Muscle layer of colon (tissue), 2 donors: ENCODE measurements around the gene CALY.
A peak's percentile ranks its signal among the peaks of the same experiment; 100 is the strongest.

Experiments used
- H3K27ac ChIP-seq: one replicate; pipeline ENCODE4 v1.7.0; 2013; ENCODE audit warnings: low read depth, mild to moderate bottlenecking, low read length, moderate library complexity
- H3K27me3 ChIP-seq, 2 donors: one replicate each; pipeline ENCODE4 v1.7.0; 2013; ENCODE audit warnings: low read length in 2 of 2, mild to moderate bottlenecking in 2 of 2; ENCODE audit not compliant: insufficient read depth in 2 of 2, control insufficient read depth in 1 of 2
- H3K36me3 ChIP-seq: one replicate; pipeline ENCODE4 v1.7.0; 2013; ENCODE audit warnings: mild to moderate bottlenecking, low read length; ENCODE audit not compliant: insufficient read depth
- H3K4me1 ChIP-seq: one replicate; pipeline ENCODE4 v1.7.0; 2013; ENCODE audit warnings: mild to moderate bottlenecking, low read length; ENCODE audit not compliant: insufficient read depth
- H3K4me3 ChIP-seq, 2 donors: one replicate each; pipeline ENCODE4 v1.7.0; 2013; ENCODE audit warnings: low read length in 2 of 2, low read depth in 1 of 2, mild to moderate bottlenecking in 1 of 2, moderate library complexity in 1 of 2
- H3K9ac ChIP-seq: one replicate; pipeline ENCODE4 v1.7.0; 2013; ENCODE audit warnings: low read length
- H3K9me3 ChIP-seq: one replicate; pipeline ENCODE4 v1.7.0; 2013; ENCODE audit warnings: mild to moderate bottlenecking, low read length
- donor health status: abdominal sarcoma.
- donor health status: Adenocarcinoma of cecum.

Gene CALY, protein sequence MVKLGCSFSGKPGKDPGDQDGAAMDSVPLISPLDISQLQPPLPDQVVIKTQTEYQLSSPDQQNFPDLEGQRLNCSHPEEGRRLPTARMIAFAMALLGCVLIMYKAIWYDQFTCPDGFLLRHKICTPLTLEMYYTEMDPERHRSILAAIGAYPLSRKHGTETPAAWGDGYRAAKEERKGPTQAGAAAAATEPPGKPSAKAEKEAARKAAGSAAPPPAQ

DNA sequence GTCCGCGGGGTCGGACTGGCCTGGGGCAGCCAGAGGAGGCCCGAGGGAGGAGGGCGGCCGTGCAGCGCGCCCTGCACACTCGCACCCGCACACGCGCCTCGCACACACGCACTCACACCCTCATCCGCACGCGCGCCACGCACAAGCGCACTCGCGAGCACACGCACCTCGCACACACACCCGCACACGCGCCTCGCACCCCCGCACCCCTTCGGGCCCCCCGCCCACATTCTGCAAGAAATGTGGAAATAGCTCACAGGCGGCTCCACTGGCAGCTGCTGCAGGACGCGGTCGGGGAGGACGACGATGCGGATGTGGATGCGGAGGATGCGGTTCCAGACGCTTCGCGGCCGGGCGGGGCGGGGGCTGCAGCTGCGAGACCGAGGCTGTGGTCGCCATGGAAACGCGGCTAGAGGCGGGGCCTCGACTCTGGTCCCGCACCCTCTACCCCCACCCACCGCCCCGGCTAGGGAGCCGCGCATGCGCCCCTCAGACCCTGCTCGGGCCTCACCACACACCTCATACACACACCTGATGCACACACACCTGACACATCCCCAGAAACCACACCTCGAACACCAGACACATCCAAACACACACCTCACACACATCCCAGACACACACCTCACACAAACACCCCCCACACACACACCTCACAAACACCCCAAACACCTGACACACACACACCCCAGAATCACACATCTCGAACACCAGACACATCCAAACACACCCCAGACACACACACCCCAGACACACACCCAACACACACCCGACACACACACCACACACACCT is at the start of gene CALY:
CALY (minus strand) TSS at position 320 of the 793 bp plus-strand sequence. CDS start 7,907 bp downstream, outside the sequence.
- H3K27me3 ChIP-seq, result peaks cover 47 to 66% of the 10 kb centered on the region in 2 donors
- no peak within 1 kb of the TSS for H3K27ac ChIP-seq

DNA sequence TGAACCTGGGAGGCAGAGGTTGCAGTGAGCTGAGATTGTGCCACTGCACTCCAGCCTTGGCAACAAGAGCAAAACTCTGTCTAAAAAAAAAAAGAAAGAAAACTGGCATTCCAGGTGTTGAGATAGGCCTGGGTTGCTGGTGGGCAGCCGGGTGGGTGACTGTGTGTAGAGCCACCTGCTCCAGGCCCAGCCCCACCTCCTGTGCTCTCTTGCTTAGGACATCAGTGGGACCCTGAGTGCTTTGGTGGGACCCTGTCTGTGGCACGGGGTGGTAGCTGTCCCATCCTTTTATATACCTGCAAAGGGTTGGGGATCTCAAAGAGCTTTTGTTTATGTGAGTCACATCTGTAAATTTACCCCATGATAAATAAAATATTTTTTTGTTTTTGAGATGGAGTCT is 48.5 kb upstream of the CALY start:
- no peak overlapping the region for H3K4me3 ChIP-seq
- H3K9ac ChIP-seq, result no peak overlapping the region
- no peaks in the 10 kb centered on the region for H3K9me3 ChIP-seq
- H3K27ac ChIP-seq, result no peak overlapping the region
- no peaks in the 10 kb centered on the region for H3K36me3 ChIP-seq
- H3K27me3 ChIP-seq, result no peaks in the 10 kb centered on the region
- H3K4me1 ChIP-seq, result no peaks in the 10 kb centered on the region

More for the DNA sequence above, at the start of gene CALY:
- peak within 1 kb of the TSS in 1 of 2 donors; percentile 32 for H3K4me3 ChIP-seq
- H3K9me3 ChIP-seq, result no peaks in the 10 kb centered on the region
- no peaks in the 10 kb centered on the region for H3K36me3 ChIP-seq
- H3K9ac ChIP-seq, result no peak within 1 kb of the TSS
- peaks cover 7% of the 10 kb centered on the region for H3K4me1 ChIP-seq

DNA sequence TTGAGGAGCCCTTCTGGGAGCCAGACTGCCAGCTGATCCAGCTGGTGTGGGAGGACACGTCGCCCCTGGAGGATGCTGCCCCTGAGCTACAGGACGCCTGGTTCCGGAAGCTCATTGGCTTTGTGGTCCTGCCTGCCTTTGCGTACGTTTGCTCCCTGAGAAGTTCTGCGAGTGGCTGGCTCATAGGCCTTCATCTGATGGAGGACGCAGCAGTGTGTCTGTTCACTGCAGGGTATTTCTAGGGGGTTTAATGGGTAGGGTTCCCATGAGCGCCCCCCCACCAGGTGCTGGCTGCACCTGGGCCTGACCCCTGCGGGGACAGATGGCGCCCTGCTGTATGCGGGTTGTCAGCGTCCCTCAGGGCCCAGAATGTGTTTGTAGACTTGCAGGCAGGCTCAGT is 47.4 kb upstream of the CALY start:
- Histone ChIP-seq H3K4me3 (no peak overlapping the region), H3K27ac (no peak overlapping the region), H3K27me3 (no peaks in the 10 kb centered on the region), H3K4me1 (peaks cover 4% of the 10 kb centered on the region), H3K9ac (no peak overlapping the region), H3K9me3 (no peaks in the 10 kb centered on the region), H3K36me3 (no peaks in the 10 kb centered on the region)

DNA sequence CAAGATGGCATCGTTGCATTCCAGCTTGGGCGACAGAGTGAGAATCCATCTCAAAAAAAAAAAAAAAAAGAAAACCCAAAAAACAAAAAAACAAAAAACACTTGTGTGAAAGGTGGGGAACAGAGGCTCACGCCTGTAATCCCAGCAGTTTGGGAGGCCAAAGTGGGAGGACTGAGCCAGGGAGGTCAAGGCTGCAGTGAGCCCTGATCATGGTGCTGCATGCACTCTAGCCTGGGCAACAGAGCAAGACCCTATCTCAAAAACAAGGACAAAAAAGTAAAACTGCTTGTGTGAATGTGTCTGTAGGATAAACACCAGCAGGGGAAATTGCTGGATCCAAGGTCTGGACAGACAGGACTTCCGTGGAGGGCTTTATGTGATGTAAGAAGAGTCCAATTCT is 46.9 kb upstream of the CALY start:
- Histone ChIP-seq H3K9me3 (no peaks in the 10 kb centered on the region), H3K36me3 (no peaks in the 10 kb centered on the region), H3K9ac (no peak overlapping the region)

DNA sequence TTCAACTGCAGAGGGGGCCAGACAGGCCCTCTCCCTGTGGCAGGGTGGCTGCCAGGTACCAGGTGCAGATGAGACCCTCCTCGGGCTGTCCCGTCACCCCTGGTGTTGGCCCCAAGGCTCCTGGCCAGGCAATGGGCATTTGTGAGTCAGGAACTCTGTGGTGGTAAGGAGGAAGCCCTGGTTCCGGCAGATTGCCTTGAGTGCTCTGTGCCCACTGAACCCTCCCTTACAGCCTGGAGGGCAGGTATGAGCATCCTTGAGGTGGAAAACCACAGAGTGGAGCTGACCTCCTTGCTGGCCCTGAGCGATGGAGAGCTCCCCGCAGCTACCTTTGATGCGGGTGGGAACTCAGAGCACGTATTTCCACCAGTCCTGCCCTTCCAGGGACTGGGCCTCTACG is 44.3 kb upstream of the CALY start:
- H3K9me3 ChIP-seq, result no peaks in the 10 kb centered on the region
- H3K27ac ChIP-seq, result no peak overlapping the region
- H3K36me3 ChIP-seq, result no peaks in the 10 kb centered on the region
- no peak overlapping the region for H3K4me3 ChIP-seq
- peaks cover 11% of the 10 kb centered on the region for H3K4me1 ChIP-seq
- H3K27me3 ChIP-seq, result no peaks in the 10 kb centered on the region
- H3K9ac ChIP-seq, result no peak overlapping the region

More for the DNA sequence above, 46.9 kb upstream of the CALY start:
- H3K4me3 ChIP-seq, result no peak overlapping the region
- H3K27ac ChIP-seq, result no peak overlapping the region
- peaks cover 4% of the 10 kb centered on the region for H3K4me1 ChIP-seq
- H3K27me3 ChIP-seq, result no peaks in the 10 kb centered on the region

DNA sequence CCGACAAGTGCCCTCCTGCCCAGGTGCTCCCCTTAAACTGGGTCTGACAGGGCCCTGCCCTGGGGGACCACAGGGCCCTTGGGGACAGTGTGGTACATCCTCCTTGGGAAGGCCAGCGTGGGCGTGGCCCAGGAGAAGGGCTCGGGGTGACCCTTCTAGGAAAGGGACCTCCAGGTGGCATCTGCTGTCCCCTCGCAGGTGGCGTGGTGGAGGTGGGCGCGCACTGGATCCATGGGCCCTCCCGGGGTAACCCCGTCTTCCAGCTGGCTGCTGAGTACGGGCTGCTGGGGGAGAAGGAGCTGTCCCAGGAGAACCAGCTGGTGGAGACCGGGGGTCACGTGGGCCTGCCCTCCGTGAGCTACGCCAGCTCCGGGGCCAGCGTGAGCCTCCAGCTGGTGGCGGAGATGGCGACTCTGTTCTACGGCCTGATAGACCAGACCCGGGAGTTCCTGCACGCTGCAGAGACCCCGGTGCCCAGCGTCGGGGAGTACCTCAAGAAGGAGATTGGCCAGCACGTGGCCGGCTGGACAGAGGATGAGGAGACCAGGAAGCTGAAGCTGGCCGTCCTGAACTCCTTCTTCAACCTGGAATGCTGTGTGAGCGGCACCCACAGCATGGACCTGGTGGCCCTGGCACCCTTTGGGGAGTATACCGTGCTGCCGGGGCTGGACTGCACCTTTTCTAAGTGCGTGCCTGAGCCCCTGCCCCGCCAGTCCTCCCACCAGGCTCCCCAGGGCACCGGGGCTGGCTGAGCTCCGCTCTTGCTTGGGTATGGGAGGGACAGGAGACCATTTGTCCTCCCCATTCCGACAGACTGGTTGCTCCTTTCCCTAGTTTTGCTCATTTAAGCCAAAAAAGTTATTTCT is 43.3 kb upstream of the CALY start:
- H3K9me3 ChIP-seq, result no peaks in the 10 kb centered on the region
- peaks cover 11% of the 10 kb centered on the region for H3K4me1 ChIP-seq
- no peaks in the 10 kb centered on the region for H3K27me3 ChIP-seq
- no peak overlapping the region for H3K9ac ChIP-seq
- no peaks in the 10 kb centered on the region for H3K36me3 ChIP-seq
- peak overlapping the region; percentile 52 to 87 for H3K4me3 ChIP-seq
- peak overlapping the region; percentile 68 for H3K27ac ChIP-seq

DNA sequence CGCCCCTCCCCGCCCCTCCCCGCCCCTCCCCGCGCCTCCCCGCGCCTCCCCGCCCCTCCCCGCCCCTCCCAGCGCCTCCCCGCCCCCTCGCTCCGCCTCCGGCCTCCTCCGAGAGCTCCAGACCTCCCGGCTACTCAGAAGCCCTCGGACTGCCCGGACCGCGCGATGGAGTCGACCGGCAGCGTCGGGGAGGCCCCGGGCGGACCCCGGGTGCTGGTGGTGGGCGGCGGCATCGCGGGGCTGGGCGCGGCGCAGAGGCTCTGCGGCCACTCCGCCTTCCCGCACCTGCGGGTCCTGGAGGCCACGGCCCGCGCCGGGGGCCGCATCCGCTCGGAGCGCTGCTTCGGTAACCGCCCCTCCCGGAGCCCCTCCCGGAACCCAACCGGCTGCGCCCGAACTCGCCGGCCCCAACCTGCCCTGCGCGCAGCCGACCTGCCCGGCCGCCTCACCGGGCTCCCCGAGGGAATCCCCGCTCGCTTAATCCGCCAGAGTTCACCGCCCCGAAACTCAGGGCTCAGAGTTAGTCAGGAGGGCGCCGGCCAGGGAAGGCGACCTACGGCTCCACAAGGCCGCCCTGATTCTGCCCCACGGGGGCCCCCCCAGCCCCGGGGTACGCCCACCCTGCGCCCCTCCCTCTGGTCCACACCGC is 42.6 kb upstream of the CALY start, which contains the start of gene PAOX:
PAOX (plus strand) TSS at position 111 of the 649 bp plus-strand sequence; CDS start at position 166, 55 bp downstream.
- peak within 1 kb of the TSS; percentile 86 for H3K27ac ChIP-seq
- H3K9ac ChIP-seq, result peak within 1 kb of the TSS; percentile 20
- no peaks in the 10 kb centered on the region for H3K36me3 ChIP-seq
- H3K9me3 ChIP-seq, result no peaks in the 10 kb centered on the region
- peak within 1 kb of the TSS; percentile 82 to 87 for H3K4me3 ChIP-seq
- peaks cover 11% of the 10 kb centered on the region for H3K4me1 ChIP-seq
- H3K27me3 ChIP-seq, result no peaks in the 10 kb centered on the region

DNA sequence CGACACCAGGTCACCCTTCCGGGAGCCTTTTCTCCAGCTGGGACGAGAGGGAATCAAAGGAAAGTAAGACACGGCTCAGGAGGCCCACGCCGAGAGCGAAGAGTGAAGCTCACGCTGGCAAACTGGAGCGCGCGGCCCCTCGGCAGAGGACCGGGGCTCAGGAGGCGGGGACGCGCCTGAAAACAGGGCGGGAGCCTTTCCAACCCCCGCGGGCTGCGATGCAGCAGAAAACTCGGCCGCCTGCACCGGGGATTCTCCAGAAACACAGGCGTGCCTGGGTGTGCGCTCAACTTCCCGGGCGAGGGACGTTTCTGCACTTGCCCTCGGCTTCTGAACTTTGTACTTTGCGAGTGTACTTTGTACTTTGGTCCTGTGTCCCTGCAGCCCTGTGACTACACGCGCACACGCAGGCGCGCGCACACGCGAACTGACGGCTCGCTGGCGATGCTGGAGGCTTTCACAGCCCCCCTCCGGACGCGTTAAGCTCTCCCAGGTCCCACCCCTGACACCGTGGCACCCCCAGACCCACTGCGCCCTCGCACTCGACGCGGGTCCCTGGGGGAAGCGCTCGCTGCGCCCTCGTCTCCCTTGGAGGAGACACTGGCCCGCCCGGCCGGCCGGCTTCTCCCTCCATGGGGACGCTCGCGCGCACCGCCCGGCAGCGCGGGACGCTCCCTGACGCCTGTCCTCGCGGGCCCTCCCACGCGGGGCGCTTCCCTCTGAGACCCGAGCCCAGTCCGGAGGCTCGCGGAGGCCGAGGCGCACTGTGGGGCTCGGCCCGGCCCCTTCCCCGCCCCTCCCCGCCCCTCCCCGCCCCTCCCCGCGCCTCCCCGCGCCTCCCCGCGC is 41.8 kb upstream of the CALY start:
- H3K9me3 ChIP-seq, result no peaks in the 10 kb centered on the region
- no peaks in the 10 kb centered on the region for H3K27me3 ChIP-seq
- H3K9ac ChIP-seq, result peak overlapping the region; percentile 20
- H3K27ac ChIP-seq, result peak overlapping the region; percentile 86
- no peaks in the 10 kb centered on the region for H3K36me3 ChIP-seq
- H3K4me3 ChIP-seq, result peak overlapping the region; percentile 52 to 82
- H3K4me1 ChIP-seq, result peaks cover 11% of the 10 kb centered on the region

DNA sequence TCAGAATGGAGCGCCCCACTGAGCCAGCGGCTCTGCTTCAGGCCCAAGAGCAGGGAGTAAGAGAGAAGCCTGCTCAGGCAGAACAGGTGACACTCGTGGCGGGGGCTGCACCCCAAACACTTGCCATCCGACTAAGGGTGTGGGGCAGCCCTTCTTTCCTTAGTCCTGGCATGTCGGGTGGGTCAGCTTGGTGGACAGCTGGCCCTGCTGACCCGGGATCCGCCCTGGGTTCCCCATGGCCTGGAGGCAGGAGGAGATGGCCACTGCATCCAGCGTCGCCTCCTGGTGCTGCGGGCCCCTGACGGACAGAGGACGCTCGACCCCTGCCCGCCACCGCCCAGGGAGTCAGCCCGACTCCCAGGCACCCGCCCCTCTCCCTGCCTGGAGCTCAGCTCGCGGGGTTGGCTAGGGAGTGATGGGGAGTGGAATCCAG is 41.1 kb upstream of the CALY start:
- Histone ChIP-seq H3K27me3 (no peaks in the 10 kb centered on the region), H3K9me3 (no peaks in the 10 kb centered on the region), H3K9ac (peak overlapping the region; percentile 20), H3K4me3 (peak overlapping the region; percentile 52 to 82), H3K4me1 (peaks cover 11% of the 10 kb centered on the region), H3K27ac (peak overlapping the region; percentile 86), H3K36me3 (no peaks in the 10 kb centered on the region)
